Prostate gland (tissue), 2 donors: ENCODE measurements around the gene SEPTIN11.

Experiments
- CTCF ChIP-seq, 4 experiments: fragments of 200-600 bp in 2 of 4; fragments of 450-650 bp in 2 of 4; sonication (generic) in 2 of 4; IDR thresholded peaks; 1 replicate in 3 of 4; 2 replicates in 1 of 4; pipeline ENCODE4 v1.5.1; 2016 to 2019; ENCODE audit warnings: antibody characterized with exemption in 4 of 4, mild to moderate bottlenecking in 2 of 4, moderate library complexity in 2 of 4
- POLR2A ChIP-seq: fragments of 450-650 bp; IDR thresholded peaks from one replicate; pipeline ENCODE4 v1.6.1; 2016; ENCODE audit warnings: antibody characterized with exemption, mild to moderate bottlenecking
- POLR2AphosphoS5 ChIP-seq: sonication (generic); formaldehyde crosslinking; IDR thresholded peaks from one replicate; pipeline ENCODE4 v1.6.1; 2017; ENCODE audit warnings: antibody characterized with exemption

GRCh38 chr4:76948443-76949275 lies 893 bp upstream of the SEPTIN11 start:
- TF ChIP-seq CTCF (IDR thresholded peaks at IDR 0.05) (no peak), POLR2A (no peak), POLR2AphosphoS5 (peak; percentile 6)
